CD4-positive, alpha-beta T cell treated with Interferon alpha-2 for 1 hour (primary cell): Measurements from ENCODE around the gene TTC23.
"Not testable (repeated sequence)": the region's sequence is repeated elsewhere in the genome, so short reads cannot be mapped to it uniquely, and the experiment has no call there.

ENCODE experiments used
- DNase-seq, 2 donors: peaks; one replicate each; pipeline ENCODE4 v3.0.0-alpha.2; 2020 to 2022

The TTC23 gene

GRCh38 chr15:99248000-99248715 lies 1.2 kb downstream of the TTC23 start:
- DNase-seq, result no peak

GRCh38 chr15:99247062-99247461 lies 2.3 kb downstream of the TTC23 start:
- no peak for DNase-seq

GRCh38 chr15:99244306-99244705 lies 5.1 kb downstream of the TTC23 start:
- no peak for DNase-seq

GRCh38 chr15:99241752-99242151 lies 7.6 kb downstream of the TTC23 start:
- DNase-seq, result no peak

- DNase-seq, result peak in 1 of 2 donors; percentile 11
Observed at GRCh38 chr15:99239545-99240198, 9.7 kb downstream of the TTC23 start.

- no peak for DNase-seq
Observed at GRCh38 chr15:99238849-99239248, 10.5 kb downstream of the TTC23 start.

GRCh38 chr15:99234160-99234559 lies 15.2 kb downstream of the TTC23 start:
- not testable (repeated sequence) for DNase-seq

GRCh38 chr15:99232740-99233139 lies 16.6 kb downstream of the TTC23 start:
- DNase-seq, result no peak

GRCh38 chr15:99230867-99231266 lies 18.5 kb downstream of the TTC23 start:
- no peak for DNase-seq

- DNase-seq, result no peak
Observed at GRCh38 chr15:99228120-99228770, 21.1 kb downstream of the TTC23 start.

GRCh38 chr15:99226802-99227201 lies 22.6 kb downstream of the TTC23 start:
- DNase-seq, result no peak

GRCh38 chr15:99224372-99225214 lies 24.8 kb downstream of the TTC23 start:
- DNase-seq, result no peak

- peak; percentile 31 to 64 for DNase-seq
Observed at GRCh38 chr15:99213187-99213811, 36.1 kb downstream of the TTC23 start.

- DNase-seq, result no peak
Observed at GRCh38 chr15:99212406-99212805, 37.0 kb downstream of the TTC23 start.

- DNase-seq, result no peak
Observed at GRCh38 chr15:99211926-99212325, 37.5 kb downstream of the TTC23 start.

GRCh38 chr15:99210334-99210733 lies 39.0 kb downstream of the TTC23 start:
- DNase-seq, result no peak

- DNase-seq, result no peak
Observed at GRCh38 chr15:99209326-99209725, 40.1 kb downstream of the TTC23 start.

GRCh38 chr15:99207672-99208071 lies 41.7 kb downstream of the TTC23 start:
- DNase-seq, result no peak

- DNase-seq, result no peak
Observed at GRCh38 chr15:99202176-99202552, 47.2 kb downstream of the TTC23 start.

- no peak for DNase-seq
Observed at GRCh38 chr15:99201408-99202175, 47.8 kb downstream of the TTC23 start.

GRCh38 chr15:99197856-99198255 lies 51.5 kb downstream of the TTC23 start:
- no peak for DNase-seq

- DNase-seq, result not testable (repeated sequence)
Observed at GRCh38 chr15:99192181-99192580, 57.2 kb downstream of the TTC23 start.
